ENCODE data around the gene HCFC1.

Gene HCFC1

DNA sequence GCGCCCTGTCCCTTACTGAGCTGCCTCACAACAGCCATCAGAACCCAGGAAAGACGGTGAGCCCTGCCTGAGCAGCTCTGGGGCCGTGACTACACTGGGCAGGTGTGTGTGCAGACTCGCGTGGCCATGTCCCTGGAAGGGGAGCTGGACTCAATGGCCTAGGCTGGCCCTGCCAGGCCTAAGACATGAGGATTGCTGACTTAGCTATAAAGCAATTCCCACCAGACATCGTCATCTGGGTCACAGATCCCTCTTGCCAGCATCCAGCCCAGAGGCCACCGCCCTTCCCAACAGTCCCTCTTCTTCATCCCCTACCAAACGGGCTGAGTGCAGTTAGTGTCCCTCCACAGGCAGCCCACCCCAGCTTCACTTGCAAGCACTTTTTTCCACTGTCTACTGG is 40.5 kb downstream of the HCFC1 start:
- no peak overlapping the region for H3K23ac ChIP-seq (ENCODE audit: low read depth, low read length, poor library complexity)
- H2BK5ac ChIP-seq (ENCODE audit: low read length), result no peak overlapping the region
- H3K4me3 ChIP-seq (ENCODE audit: low read length in 2 of 2), result no peak overlapping the region
- H3K79me1 ChIP-seq (ENCODE audit: low read depth, low read length), result peaks cover 6% of the 10 kb centered on the region
- H3K14ac ChIP-seq (ENCODE audit: low read length), result no peak overlapping the region
- no peaks in the 10 kb centered on the region for H3K9me3 ChIP-seq (replicated peaks in 1 of 2; ENCODE audit: control insufficient read depth in 2 of 2, insufficient read depth in 1 of 2, low read depth in 1 of 2, low read length in 2 of 2)
- no peak overlapping the region for H3K4me2 ChIP-seq (ENCODE audit: insufficient read depth, low read length, poor library complexity, severe bottlenecking)
- no peak overlapping the region for H2AFZ ChIP-seq (ENCODE audit: low read length)
- no peak overlapping the region for H2BK12ac ChIP-seq (ENCODE audit: low read length)
- no peak overlapping the region for H2BK15ac ChIP-seq (ENCODE audit: low read length)
- peaks cover 10 to 41% of the 10 kb centered on the region in 2 donors for H3K36me3 ChIP-seq (replicated peaks in 1 of 2; ENCODE audit: control insufficient read depth in 2 of 2, insufficient read depth in 2 of 2, low read length in 2 of 2)
- no peak overlapping the region for H4K8ac ChIP-seq (ENCODE audit: low read depth, low read length)
- whole genome bisulfite sequencing, 2 donors (ENCODE audit: extremely low coverage in 2 of 2, insufficient read length in 2 of 2, insufficient replicate concordance in 1 of 2), result no CpG with 5 or more reads among the region's 8 CpGs
- H3K4me1 ChIP-seq (ENCODE audit: control insufficient read depth in 2 of 2, insufficient read depth in 1 of 2, low read depth in 1 of 2, low read length in 2 of 2), result peaks cover 8 to 13% of the 10 kb centered on the region in 2 donors
- H3K27ac ChIP-seq (replicated peaks; ENCODE audit: low read length), result no peak overlapping the region
- H2AK5ac ChIP-seq (ENCODE audit: low read depth, low read length), result no peak overlapping the region
- no peak overlapping the region for H3K18ac ChIP-seq (ENCODE audit: low read length)
- H2BK120ac ChIP-seq (ENCODE audit: low read depth, low read length), result no peak overlapping the region
- no peak for DNase-seq (ENCODE audit: low spot score)
- no peak overlapping the region for H4K91ac ChIP-seq (ENCODE audit: low read depth, low read length, poor library complexity)
- no peak overlapping the region for H3K4ac ChIP-seq (ENCODE audit: low read length)
- peaks cover 0 to 26% (median 0%) of the 10 kb centered on the region in 3 experiments for H3K27me3 ChIP-seq (ENCODE audit: control insufficient read depth in 3 of 3, insufficient read depth in 3 of 3, low read depth in 1 of 3, low read length in 3 of 3)
- H3K9ac ChIP-seq (ENCODE audit: low read depth, low read length, poor library complexity), result no peak overlapping the region

DNA sequence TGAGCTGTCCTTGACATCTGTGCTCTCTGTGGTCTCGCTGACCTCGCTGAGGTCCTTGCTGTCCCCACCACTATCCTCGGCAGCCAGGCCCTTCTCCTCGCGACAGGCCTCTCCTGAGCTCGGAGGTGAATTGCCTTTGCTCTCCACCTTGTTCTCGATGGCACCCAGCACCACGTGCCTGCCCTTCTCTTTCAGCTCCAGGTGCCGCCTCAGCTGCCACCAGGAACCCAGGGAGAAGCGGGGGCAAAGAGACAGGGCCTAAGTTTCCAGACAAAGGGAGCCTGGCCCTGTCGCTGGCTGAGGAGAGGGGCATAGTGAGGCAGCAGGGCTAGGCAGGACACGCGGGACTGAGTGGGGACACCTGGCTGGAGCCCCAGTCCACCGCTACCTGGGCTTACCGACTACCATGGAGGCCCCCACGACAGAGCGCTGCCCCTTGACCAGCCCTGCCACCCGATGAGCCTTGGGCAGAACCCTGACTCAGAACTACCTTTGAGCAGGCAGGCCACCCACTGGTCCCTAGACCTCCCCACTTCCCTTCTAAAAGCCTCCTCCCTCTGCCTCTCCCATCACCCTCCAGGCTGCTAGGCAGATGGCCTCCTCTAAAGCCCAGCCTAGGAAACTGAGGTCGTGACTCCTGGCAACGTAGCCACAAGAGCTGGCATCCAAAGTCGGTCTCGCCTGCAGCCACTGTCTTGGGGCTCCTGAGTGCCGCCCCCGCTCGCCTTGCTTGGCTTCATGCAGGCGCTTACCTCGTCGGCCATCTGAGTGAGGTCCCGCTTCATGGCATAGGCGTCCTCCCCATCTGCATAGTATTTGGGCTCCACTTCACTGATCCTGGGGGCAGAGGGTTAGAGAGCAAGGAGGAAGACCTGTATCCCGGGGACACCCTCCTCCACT is 41.4 kb downstream of the HCFC1 start:
- Histone ChIP-seq H4K91ac (ENCODE audit: low read depth, low read length, poor library complexity) (no peak overlapping the region), H2AK5ac (ENCODE audit: low read depth, low read length) (no peak overlapping the region), H3K9me3 (replicated peaks in 1 of 2; ENCODE audit: control insufficient read depth in 2 of 2, insufficient read depth in 1 of 2, low read depth in 1 of 2, low read length in 2 of 2) (no peaks in the 10 kb centered on the region), H2BK5ac (ENCODE audit: low read length) (no peak overlapping the region), H3K23ac (ENCODE audit: low read depth, low read length, poor library complexity) (no peak overlapping the region), H3K79me1 (ENCODE audit: low read depth, low read length) (peaks cover 6% of the 10 kb centered on the region), H3K27me3 (ENCODE audit: control insufficient read depth in 3 of 3, insufficient read depth in 3 of 3, low read depth in 1 of 3, low read length in 3 of 3) (peaks cover 0 to 26% (median 5%) of the 10 kb centered on the region in 3 experiments), H3K18ac (ENCODE audit: low read length) (no peak overlapping the region), H3K27ac (replicated peaks; ENCODE audit: low read length) (no peak overlapping the region), H3K14ac (ENCODE audit: low read length) (no peak overlapping the region), H2AFZ (ENCODE audit: low read length) (no peak overlapping the region), H3K4me3 (ENCODE audit: low read length in 2 of 2) (no peak overlapping the region), H3K4me1 (ENCODE audit: control insufficient read depth in 2 of 2, insufficient read depth in 1 of 2, low read depth in 1 of 2, low read length in 2 of 2) (peaks cover 8 to 13% of the 10 kb centered on the region in 2 donors), H2BK12ac (ENCODE audit: low read length) (no peak overlapping the region), H3K36me3 (replicated peaks in 1 of 2; ENCODE audit: control insufficient read depth in 2 of 2, insufficient read depth in 2 of 2, low read length in 2 of 2) (peaks cover 10 to 41% of the 10 kb centered on the region in 2 donors), H3K9ac (ENCODE audit: low read depth, low read length, poor library complexity) (no peak overlapping the region), H4K8ac (ENCODE audit: low read depth, low read length) (no peak overlapping the region), H2BK120ac (ENCODE audit: low read depth, low read length) (no peak overlapping the region), H2BK15ac (ENCODE audit: low read length) (no peak overlapping the region), H3K4ac (ENCODE audit: low read length) (no peak overlapping the region), H3K4me2 (ENCODE audit: insufficient read depth, low read length, poor library complexity, severe bottlenecking) (no peak overlapping the region)
- DNase-seq (ENCODE audit: low spot score), result no peak
- WGBS, 2 donors (ENCODE audit: extremely low coverage in 2 of 2, insufficient read length in 2 of 2, insufficient replicate concordance in 1 of 2), result no CpG with 5 or more reads among the region's 31 CpGs

DNA sequence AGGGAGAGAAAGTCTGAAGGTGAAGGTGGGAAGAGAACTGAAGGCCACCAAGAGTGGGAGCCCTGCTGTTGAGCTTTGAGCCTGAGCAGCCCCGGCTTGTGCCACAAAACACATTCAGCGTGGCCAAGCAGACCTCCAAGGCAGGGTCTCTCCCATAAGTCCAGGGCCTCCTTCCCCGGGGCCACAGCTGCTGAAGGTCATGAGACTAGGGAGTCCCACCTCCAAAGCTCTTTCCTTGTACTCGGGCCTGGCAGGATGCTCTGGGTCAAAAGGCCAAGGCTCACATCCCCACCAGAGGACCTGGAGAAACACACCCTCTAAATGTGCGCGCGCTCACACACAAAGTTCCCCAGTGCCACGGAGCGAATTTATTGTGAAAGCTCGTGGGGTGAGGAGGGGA is 42.0 kb downstream of the HCFC1 start:
- no peak overlapping the region for H3K4me3 ChIP-seq (ENCODE audit: low read length in 2 of 2)
- H4K91ac ChIP-seq (ENCODE audit: low read depth, low read length, poor library complexity), result no peak overlapping the region
- no CpG with 5 or more reads among the region's 10 CpGs for WGBS, 2 donors (ENCODE audit: extremely low coverage in 2 of 2, insufficient read length in 2 of 2, insufficient replicate concordance in 1 of 2)
- H3K27me3 ChIP-seq (ENCODE audit: control insufficient read depth in 3 of 3, insufficient read depth in 3 of 3, low read depth in 1 of 3, low read length in 3 of 3), result peaks cover 0 to 31% (median 5%) of the 10 kb centered on the region in 3 experiments
- H2BK12ac ChIP-seq (ENCODE audit: low read length), result no peak overlapping the region
- peaks cover 6% of the 10 kb centered on the region for H3K79me1 ChIP-seq (ENCODE audit: low read depth, low read length)
- no peak overlapping the region for H2BK15ac ChIP-seq (ENCODE audit: low read length)
- H3K4me1 ChIP-seq (ENCODE audit: control insufficient read depth in 2 of 2, insufficient read depth in 1 of 2, low read depth in 1 of 2, low read length in 2 of 2), result peaks cover 12 to 13% of the 10 kb centered on the region in 2 donors
- no peak overlapping the region for H3K4me2 ChIP-seq (ENCODE audit: insufficient read depth, low read length, poor library complexity, severe bottlenecking)
- no peak overlapping the region for H3K23ac ChIP-seq (ENCODE audit: low read depth, low read length, poor library complexity)
- no peak overlapping the region for H3K14ac ChIP-seq (ENCODE audit: low read length)
- no peak overlapping the region for H2AK5ac ChIP-seq (ENCODE audit: low read depth, low read length)
- no peak for DNase-seq (ENCODE audit: low spot score)
- no peak overlapping the region for H3K9ac ChIP-seq (ENCODE audit: low read depth, low read length, poor library complexity)
- H2AFZ ChIP-seq (ENCODE audit: low read length), result no peak overlapping the region
- no peak overlapping the region for H3K27ac ChIP-seq (replicated peaks; ENCODE audit: low read length)
- no peak overlapping the region for H4K8ac ChIP-seq (ENCODE audit: low read depth, low read length)
- no peak overlapping the region for H3K4ac ChIP-seq (ENCODE audit: low read length)
- H2BK5ac ChIP-seq (ENCODE audit: low read length), result no peak overlapping the region
- H3K36me3 ChIP-seq (replicated peaks in 1 of 2; ENCODE audit: control insufficient read depth in 2 of 2, insufficient read depth in 2 of 2, low read length in 2 of 2), result peaks cover 10 to 41% of the 10 kb centered on the region in 2 donors
- no peaks in the 10 kb centered on the region for H3K9me3 ChIP-seq (replicated peaks in 1 of 2; ENCODE audit: control insufficient read depth in 2 of 2, insufficient read depth in 1 of 2, low read depth in 1 of 2, low read length in 2 of 2)
- H2BK120ac ChIP-seq (ENCODE audit: low read depth, low read length), result no peak overlapping the region
- H3K18ac ChIP-seq (ENCODE audit: low read length), result no peak overlapping the region

DNA sequence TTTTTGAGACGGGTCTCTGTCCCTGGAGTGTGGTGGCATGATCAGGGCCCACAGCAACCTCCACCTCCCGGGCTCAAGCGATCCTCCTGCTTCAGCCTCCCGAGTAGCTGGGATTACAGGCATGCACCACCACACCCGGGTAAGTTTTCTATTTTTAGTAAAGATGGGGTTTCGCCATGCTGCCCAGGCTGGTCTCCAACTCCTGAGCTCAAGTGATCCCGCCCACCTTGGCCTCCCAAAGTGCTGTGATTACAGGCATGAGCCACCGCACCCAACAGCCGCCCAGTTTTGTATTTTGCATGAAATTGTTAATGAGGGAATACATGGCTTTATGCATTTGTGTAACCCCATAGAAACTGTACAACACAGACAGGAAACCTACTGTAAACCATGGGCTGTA is 42.8 kb downstream of the HCFC1 start:
- H3K23ac ChIP-seq (ENCODE audit: low read depth, low read length, poor library complexity), result no peak overlapping the region
- no peak overlapping the region for H3K14ac ChIP-seq (ENCODE audit: low read length)
- no peak overlapping the region for H3K18ac ChIP-seq (ENCODE audit: low read length)
- H3K79me1 ChIP-seq (ENCODE audit: low read depth, low read length), result peaks cover under 1% of the 10 kb centered on the region
- H4K8ac ChIP-seq (ENCODE audit: low read depth, low read length), result no peak overlapping the region
- H3K4ac ChIP-seq (ENCODE audit: low read length), result no peak overlapping the region
- no peak overlapping the region for H2BK15ac ChIP-seq (ENCODE audit: low read length)
- DNase-seq (ENCODE audit: low spot score), result no peak
- no peak overlapping the region for H3K4me3 ChIP-seq (ENCODE audit: low read length in 2 of 2)
- H3K4me1 ChIP-seq (ENCODE audit: control insufficient read depth in 2 of 2, insufficient read depth in 1 of 2, low read depth in 1 of 2, low read length in 2 of 2), result peaks cover 12 to 17% of the 10 kb centered on the region in 2 donors
- H2BK12ac ChIP-seq (ENCODE audit: low read length), result no peak overlapping the region
- no peak overlapping the region for H2AK5ac ChIP-seq (ENCODE audit: low read depth, low read length)
- H3K27ac ChIP-seq (replicated peaks; ENCODE audit: low read length), result no peak overlapping the region
- WGBS, 2 donors (ENCODE audit: extremely low coverage in 2 of 2, insufficient read length in 2 of 2, insufficient replicate concordance in 1 of 2), result no CpG with 5 or more reads among the region's 9 CpGs
- H2AFZ ChIP-seq (ENCODE audit: low read length), result no peak overlapping the region
- H3K4me2 ChIP-seq (ENCODE audit: insufficient read depth, low read length, poor library complexity, severe bottlenecking), result peak overlapping the region; percentile 2
- H3K9me3 ChIP-seq (replicated peaks in 1 of 2; ENCODE audit: control insufficient read depth in 2 of 2, insufficient read depth in 1 of 2, low read depth in 1 of 2, low read length in 2 of 2), result no peaks in the 10 kb centered on the region
- H2BK5ac ChIP-seq (ENCODE audit: low read length), result no peak overlapping the region
- no peak overlapping the region for H3K9ac ChIP-seq (ENCODE audit: low read depth, low read length, poor library complexity)
- H3K36me3 ChIP-seq (replicated peaks in 1 of 2; ENCODE audit: control insufficient read depth in 2 of 2, insufficient read depth in 2 of 2, low read length in 2 of 2), result peaks cover 10 to 41% of the 10 kb centered on the region in 2 donors
- no peak overlapping the region for H4K91ac ChIP-seq (ENCODE audit: low read depth, low read length, poor library complexity)
- H2BK120ac ChIP-seq (ENCODE audit: low read depth, low read length), result no peak overlapping the region
- H3K27me3 ChIP-seq (ENCODE audit: control insufficient read depth in 3 of 3, insufficient read depth in 3 of 3, low read depth in 1 of 3, low read length in 3 of 3), result peaks cover 0 to 33% (median 5%) of the 10 kb centered on the region in 3 experiments
